Kidney tubule cell (primary cell): Measurements from ENCODE around the gene AUTS2.

Source experiments
- DNase-seq: peaks from one replicate; pipeline ENCODE4 v3.0.0-alpha.2; 2018; ENCODE audit warnings: low spot score

The AUTS2 gene

DNA sequence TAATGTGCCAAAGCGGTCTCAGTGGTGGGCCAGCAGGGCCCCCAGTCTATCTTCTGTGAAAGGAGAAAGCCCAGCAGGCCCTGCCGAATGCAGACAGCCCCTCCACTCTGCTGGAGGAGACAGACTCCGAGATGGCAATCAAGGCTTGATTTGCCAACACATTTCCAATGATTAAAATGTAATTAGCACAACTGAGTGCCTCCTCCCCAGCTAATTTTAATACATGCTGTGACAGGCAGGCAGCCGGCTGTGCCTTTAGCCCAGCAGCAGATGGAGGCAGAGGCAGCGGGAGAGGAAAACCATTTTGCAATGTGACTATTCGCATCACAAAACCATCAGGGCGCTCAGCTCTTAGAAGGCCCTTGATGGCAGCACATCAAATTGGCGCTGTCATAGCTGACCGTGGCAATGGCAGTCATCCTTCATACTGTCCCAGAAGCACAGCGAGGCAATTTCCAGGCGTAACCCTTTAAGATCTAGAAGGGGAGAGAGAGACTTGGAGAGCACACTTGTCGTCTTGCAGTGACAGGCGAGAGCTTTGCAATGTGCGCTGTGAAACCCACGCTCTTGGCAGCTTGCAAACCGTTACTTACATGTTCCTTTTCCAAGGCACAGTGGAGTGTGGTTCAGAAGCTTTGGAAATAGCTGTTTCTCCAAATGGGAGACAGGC, 818.8 kb downstream of the AUTS2 start:
- DNase-seq: no peak

DNA sequence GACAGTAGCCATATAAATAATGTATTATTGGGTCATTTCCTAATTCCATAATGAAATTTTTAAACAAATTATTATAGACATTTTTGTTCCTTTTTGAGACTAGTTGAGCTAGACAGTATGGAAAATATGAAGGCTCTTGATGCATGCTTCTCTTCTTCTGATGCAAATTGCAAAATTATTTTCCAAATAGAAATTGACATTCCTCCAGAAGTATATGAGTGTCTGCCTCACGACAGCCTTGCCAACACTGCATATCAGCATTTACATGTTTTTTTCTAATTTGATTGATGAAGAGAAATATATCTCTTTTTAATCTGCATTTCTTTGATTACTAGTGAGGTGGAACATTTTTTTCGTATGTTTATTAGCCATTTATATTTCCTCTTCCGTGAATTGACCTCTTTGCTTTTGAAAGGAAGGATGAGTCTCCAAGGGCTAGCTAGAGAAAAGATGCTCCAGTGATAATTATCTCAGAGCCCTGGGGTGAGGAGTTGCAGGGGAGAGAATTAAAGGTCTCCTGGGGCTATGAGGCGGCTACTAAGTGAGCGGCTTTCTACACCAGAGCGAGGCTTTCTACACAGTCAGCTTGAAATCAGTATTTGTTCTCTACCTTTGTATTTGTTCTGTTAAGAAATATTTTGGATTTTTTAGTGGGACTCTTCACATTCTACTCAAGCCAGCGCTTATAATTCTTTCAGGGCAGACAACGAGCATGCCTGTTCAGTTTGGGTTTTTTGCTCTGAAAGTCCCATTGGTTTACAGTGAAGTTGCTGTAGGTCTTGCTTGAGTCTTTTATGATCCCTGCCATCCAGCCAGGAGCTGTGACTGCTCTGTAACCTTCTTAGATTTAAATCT, 821.5 kb downstream of the AUTS2 start:
- DNase-seq: no peak

DNA sequence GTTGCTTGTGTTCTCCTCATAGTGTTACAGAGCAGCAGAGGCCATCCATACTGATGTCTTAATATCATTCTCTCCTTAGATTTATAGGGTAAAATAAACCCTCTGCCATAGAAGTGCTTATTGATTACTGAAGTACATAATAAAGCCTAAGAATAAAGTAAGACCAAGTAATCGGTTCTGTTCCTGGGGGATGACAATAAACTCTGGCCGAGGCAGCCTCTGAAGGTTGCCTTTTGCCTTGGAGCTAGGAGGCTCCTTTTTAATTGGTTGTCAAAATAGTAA, 822.0 kb downstream of the AUTS2 start:
- DNase-seq: no peak

DNA sequence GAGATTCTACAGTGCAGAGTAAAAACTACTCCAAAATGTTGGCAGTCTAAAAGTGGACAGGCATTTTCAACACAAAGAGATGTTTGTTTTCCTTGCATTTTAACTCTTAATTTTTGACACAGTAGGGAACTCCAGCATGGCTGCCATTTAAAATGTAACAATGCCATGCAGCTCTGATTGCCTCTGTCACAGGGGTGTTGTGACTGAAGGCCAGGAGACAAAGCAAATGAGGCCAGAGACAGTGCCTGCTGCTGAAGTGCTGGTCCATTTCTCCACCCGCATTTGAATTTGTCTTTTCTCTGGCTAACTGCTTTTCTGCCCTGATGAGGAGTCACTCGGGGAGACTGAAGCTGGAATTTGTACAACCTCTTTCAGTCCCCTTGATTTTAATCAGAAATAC, 823.0 kb downstream of the AUTS2 start:
- DNase-seq: no peak

DNA sequence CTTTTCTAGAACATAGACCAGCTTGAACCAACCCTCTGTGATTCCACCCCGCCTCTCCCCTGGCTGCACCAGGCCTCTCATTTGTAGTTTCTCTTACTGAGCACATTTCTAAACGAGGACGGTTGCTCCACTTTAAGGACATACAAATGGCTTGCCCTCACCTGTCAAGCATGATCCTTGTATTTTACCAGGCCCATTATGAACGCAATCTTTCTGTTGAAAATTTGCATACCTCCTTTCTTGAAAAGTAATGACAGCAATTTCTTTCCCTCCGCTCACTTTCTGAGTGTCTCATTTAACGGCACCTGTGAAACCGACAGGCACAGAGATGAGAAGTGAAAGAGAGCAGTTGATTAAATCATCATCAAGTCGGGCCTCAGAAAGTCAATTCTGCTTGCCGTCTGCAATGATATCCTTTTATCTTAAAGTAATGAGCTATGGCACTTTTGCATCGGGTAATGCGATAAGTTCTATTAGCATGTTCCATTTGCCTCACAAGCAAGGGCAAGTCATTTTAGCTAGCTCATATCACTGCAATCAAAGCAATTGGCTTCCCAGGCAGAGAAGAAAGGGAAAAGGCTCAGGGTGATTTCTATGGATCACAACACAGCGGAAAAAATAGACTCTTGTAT, 828.1 kb downstream of the AUTS2 start:
- DNase-seq: no peak

DNA sequence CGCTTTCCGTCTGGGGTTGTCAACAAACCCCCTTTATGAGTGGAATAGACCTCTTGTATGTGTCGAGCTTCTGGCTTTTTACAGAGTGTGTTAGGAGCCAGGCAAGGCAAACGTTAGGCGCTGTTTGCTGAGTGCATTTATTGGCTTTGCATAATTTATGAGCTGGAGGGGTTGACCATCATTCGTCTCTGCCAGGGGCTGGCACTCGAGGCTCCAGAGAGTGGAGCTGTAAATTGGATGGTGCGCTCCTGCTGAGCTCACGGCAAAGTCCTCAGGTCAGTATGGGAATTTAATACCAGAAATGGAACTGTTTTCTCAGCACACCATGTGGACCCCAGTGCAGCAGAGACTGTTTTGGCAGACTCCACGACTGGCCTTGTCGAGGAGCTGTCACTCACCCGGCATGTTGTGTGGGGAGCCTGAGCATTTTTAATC, 834.3 kb downstream of the AUTS2 start:
- DNase-seq: no peak

DNA sequence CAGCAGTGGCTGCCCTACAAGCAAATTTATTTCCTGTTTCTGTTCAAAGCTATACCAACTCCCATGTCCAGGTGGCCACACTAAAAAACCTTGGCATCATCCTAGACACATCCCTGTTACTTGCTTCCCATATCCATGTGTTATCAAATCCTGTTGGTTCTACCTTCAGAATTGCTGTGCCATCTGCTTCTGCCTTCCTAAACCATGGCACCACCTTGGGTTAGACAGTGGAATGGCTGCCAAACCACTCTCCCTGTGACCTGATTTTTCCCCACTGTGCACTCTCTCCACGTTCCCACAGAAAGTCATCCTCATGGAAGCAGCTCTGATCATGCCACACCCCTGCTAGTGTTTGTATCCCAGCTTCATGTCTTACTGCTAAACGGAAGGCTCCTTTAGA, 836.1 kb downstream of the AUTS2 start:
- DNase-seq: peak; percentile 3

DNA sequence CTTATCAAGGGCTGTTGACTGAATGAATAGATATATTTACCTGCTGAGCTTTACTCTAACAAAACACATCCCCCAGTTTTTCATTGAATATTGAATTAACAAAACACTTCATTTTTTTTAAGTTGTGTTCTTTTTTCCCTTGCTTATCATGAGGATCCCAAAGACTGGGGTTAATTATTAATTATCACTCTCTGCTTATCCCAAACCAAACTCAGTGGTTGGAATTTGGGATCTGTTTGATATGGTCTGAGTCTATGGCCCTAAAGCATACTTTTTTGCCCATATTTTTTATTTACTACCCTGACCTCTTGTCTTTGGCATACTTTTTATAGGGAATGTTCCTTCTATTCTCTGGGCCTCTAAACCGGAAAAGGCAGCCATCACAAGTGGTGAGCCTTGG, 836.5 kb downstream of the AUTS2 start:
- DNase-seq: no peak

DNA sequence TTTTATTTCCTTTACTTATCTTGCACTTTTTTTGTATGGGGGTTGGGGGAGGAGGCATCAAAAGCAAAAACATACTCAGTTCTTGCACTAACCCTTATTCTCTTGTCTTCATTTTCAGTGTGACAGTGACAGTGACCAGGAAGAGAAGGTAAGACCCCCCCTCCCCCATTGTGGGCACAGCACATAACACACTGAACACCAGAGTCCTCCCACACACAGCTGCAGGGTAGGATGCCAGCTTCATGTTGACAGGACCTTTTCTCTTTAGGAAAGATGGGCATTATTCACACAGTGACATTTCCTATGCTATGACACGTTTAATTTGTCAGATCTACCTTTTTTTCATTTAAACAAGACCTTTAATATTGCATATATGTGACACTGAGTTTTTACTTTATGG, 837.4 kb downstream of the AUTS2 start:
- no peak for DNase-seq

DNA sequence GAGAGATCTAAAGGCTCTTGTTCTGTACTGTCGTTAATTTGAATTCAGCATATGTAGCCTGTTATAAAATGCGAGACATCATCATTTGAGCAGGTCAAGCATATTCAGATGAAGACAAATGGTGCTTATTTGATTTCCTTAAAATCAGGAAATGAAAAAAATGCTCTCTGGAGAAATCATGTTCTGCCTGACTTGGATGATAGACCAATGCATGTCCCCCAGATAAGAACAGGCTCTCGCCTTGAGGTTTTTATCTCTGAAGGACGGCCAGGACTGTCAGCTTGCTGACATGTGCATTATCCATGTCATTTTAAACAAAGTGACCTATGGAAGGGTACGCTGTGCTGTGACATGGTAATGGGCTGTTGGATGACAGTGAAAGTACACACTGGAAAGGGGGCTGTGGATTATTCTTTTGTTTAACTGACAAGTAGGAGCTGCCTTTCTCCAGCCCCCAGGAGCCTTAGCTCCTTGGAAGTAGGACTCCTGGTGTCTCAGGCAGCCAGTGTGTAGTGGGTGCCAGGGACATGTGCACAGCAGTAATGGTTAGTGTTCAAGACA, 838.6 kb downstream of the AUTS2 start:
- DNase-seq: no peak

DNA sequence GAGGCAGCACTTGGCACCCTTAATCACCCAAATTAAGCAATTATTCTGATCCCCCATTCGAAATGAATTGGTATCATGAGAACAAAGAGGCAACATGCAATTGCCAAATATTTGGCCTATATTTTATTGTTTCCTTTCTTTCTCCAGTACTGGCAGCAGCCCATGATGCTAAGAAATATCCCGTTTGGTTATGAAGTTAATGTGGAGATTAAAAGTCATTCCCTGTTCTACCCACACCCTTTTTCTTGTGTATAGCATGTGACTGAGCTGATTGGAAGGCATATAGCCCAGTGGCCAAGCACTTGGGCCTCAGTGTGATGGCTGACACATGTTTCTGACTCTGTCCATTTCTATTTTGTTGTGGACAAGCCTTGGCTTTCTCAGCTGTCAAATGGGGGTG, 841.4 kb downstream of the AUTS2 start:
- no peak for DNase-seq

DNA sequence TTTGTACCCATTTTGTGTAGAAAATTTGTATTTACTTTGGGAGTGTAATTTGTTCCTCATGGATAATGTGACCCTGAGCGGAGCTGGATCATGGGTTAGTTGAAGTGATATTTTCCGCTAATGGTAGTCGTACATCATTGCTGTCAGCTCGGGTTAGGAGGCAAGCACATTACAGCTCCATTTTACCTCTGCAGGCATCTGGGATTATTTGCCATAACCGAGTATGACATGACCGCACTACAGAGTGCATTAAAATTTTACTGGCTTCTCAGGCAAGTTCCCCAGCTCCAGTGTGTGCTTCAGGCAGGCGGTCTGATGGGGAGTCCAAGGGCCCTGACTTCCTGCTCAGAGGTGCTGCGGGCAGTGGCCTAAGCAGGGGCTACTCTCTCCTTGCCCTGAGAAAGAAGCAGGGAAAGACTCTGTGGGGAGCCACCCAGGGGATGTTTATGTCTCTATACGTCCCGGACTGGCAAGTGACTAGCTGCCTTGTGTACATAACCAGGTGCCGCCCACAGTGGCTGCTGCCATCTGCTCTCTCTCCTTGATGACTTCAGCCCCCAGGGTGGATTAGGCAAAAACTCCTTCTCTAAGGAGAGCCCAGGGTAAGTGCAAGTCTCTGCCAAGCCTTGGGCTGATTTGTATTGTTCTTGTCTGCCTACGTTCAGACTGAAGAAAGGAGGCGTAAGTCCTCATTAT, 848.3 kb downstream of the AUTS2 start:
- DNase-seq: no peak

DNA sequence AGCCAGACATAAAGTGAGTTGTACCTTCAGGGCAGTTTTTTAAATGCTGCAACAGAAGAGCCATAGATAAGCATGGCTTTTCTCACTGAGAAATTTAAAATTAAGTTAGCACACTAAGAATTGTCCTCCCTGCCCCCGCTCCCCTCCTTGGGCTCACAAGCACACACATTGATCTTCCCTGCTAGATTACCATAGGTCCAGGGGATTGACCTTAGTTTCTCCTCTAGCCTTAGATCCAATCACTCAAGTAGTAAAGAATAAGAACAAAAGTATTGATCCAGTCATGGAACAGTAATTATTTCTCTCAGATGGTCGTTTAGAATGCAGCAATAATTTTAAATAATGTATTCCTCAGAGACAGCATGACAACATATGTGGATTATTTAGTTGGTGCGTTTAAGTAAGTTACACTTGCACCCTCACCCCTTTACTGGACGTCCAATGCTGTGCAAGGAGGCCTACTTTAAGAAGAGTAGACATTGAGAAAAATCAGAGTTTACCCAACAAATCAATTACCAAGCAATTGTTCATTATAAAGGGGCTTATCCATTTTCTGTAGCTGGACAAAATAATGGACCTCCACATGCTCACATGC, 850.1 kb downstream of the AUTS2 start:
- DNase-seq: no peak

DNA sequence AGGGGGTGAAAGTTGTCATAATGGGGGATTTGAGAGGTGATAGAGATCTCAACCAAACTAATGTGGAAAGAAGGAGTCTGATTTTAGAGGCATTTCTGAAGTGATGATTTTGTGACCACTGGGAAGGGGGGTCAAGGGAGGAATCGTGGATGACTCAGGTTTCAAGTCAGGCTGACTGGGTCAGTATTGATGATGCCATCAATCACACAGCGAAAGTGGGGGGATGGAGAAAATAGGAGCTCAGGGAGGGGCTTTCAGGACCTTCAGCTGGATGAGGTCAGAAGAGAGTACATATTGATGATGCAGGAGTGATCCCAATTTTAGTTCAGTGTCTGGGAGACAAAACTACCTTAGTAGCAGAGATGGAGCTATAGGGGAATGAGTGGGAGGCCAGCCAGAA, 852.5 kb downstream of the AUTS2 start:
- DNase-seq: no peak

DNA sequence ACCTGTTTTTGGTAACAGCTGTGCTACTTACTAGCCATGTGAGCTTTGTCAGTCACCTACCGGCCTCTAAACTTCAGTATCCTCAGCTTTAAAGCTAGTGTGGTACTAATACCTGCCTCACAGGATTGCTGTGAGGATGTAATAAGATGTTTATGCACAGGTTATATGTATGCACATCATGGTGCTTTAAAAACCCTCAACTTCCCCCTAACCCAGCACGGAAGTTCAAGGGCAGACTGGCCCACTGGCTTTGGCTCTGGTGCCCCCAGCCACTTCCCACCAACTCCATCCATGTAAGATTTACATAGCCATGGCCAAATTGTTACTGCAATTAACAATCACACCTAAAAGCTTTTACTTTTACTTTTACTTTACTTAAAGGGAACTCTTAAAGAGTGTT, 857.6 kb downstream of the AUTS2 start:
- DNase-seq: no peak

DNA sequence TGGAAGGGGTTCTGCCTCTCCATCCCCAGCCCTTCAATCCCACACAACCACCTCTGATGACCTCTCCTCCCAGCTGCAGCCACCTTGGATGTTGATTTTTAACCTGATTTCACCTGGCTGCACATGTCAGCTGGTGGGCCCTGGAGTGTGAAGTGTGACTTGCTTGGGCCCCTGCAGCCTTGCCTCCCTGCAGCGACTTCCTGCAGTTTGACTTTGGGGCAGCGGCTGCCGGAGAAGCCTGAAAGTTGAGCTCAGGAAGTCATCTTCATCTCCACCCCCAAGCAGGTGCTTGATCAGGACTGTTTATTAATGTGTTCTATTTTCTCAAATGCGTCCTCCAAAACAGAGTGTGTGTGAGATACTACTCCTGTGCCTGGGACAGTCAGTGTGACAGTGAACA, 858.4 kb downstream of the AUTS2 start:
- peak; percentile 25 for DNase-seq

DNA sequence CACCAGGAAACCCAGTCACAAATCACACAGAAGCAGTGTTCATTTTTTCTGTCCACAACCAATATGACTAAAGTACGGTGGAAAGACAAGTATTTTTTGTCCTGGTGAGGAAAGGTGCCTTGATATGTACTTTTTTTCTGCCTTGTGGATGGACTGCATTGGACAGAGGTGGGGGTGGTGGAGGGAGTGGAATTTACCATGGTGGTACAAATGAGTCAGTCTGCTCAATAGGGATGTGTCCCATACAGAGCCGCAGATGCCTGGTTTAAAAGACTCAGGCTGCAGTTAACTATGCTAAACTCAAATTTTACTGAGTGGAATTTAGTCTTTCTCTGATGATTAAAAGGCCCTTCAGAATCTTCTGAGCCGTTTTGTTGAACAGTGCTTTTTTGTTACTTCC, 859.2 kb downstream of the AUTS2 start:
- no peak for DNase-seq

DNA sequence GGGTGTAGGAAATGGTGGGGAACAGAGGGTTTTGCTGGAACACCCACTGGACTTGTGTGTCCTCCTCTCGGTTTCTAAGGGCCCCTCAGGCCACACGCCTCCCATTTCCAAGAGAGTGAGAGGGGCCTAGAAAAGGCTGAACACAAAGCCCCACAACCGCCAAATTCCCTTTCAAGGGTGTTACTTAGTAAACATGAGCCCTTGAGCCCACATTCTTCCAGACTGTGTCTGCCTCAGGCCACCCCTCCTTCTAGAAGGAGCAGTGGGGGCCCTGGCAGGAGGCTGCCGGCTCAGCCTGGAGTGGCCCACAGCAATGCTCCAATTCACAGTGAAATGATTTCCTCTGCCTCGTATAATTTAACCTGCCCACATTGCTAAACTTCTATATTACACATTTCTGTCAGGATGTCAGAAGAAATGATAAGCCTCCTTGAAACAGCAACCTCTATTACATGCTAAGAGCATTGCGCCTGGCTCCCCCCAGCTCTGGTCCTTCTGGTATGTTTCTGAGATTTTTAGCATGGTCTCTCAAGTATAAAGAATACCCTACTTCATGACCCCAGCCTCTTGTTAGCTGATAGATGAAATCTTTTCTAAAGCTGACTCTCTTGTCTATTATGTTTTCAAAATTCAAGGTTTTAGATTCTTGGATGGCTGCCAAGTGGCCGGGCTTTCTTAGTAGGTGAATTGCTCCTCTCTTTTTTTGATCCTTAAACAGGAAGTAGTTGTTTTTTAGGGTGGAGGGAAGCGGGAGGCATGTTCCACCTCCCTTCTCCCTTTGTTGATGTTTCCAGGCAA, 859.8 kb downstream of the AUTS2 start:
- DNase-seq: no peak

DNA sequence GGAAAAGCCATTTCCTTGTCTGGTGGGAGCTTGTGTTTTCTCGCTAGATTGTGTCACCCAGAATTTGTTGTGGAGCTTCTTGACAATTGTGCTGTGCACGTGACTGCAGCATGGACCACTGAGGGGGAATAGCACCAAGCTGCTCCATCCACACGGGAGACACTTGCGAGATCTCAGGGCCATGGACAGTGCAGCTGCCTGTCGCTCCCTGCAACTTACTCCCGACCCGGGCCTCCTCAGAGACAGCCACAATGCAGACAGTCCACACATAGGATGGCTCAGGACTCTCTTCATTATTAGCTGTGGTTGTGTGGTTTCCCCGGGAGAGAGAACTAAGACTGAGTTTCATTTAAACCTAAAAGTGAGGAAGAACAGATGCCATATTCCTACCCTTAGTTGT, 860.5 kb downstream of the AUTS2 start:
- no peak for DNase-seq

DNA sequence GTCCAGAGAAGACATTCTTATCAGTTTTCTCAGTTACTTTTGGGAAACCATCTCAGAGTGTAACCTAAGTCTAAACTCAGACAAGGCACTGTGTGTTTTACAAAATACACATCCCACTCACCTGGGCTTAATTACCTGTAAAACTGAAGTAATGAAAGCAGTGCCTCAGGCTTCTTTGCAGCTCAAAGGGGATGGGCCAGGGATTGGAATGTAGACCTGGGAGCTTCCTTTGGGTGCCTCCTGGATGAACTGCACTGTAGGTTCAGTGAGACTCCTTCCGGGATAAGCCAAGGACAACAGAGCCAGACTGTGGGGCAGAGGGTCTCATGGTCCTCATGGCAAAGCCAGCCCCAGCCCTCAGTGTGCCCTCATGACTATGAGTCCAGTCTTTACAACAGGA, 861.3 kb downstream of the AUTS2 start:
- DNase-seq: no peak

DNA sequence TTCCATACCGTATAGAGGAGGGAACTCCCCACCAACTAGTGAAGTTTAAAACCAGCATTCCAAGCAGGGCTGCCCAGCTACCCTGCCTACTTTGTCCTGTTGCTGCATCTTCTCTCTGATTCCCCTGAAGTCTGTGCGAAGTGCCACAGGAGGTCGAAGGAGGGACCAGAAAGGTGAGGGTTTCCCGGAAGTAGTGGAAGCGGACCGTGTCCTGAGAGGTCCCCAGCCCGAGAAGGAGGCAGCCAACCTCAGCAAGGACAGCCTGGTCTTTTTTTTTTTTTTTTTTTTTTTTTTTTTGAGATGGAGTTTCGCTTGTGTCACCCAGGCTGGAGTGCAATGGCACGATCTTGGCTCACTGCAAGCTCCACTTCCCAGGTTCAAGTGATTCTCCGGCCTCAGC, 861.8 kb downstream of the AUTS2 start:
- DNase-seq: no peak
